GM18909 (cell line): ENCODE results near the gene CSNK1G1.
"Not testable (repeated sequence)": the region's sequence is repeated elsewhere in the genome, so short reads cannot be mapped to it uniquely, and the experiment has no call there.

Source experiments
- ATAC-seq: cut with Tn5 transposase; IDR thresholded peaks from one replicate; pipeline ENCODE4 v1.9.1; 2021; ENCODE audit warnings: mild to moderate bottlenecking; ENCODE audit not compliant: unreplicated experiment, poor library complexity

CSNK1G1 gene

GRCh38 chr15:64305261-64305660 is 50.7 kb downstream of the CSNK1G1 start:
- no peak for ATAC-seq

- ATAC-seq, result no peak
Observed at GRCh38 chr15:64289550-64289949, 66.4 kb downstream of the CSNK1G1 start.

GRCh38 chr15:64288999-64289398 is 67.0 kb downstream of the CSNK1G1 start:
- ATAC-seq, result no peak

GRCh38 chr15:64288577-64288976 is 67.4 kb downstream of the CSNK1G1 start:
- no peak for ATAC-seq

GRCh38 chr15:64287953-64288352 is 68.0 kb downstream of the CSNK1G1 start:
- ATAC-seq, result no peak

- no peak for ATAC-seq
Observed at GRCh38 chr15:64286473-64286872, 69.5 kb downstream of the CSNK1G1 start.

- no peak for ATAC-seq
Observed at GRCh38 chr15:64285871-64286270, 70.1 kb downstream of the CSNK1G1 start.

GRCh38 chr15:64285150-64285549 is 70.8 kb downstream of the CSNK1G1 start:
- no peak for ATAC-seq

GRCh38 chr15:64284042-64284441 is 71.9 kb downstream of the CSNK1G1 start:
- no peak for ATAC-seq

- no peak for ATAC-seq
Observed at GRCh38 chr15:64282701-64283100, 73.3 kb downstream of the CSNK1G1 start.

- ATAC-seq, result no peak
Observed at GRCh38 chr15:64279131-64279530, 76.8 kb downstream of the CSNK1G1 start.

GRCh38 chr15:64275934-64276333 is 80.0 kb downstream of the CSNK1G1 start:
- no peak for ATAC-seq

GRCh38 chr15:64274341-64274950 is 81.5 kb downstream of the CSNK1G1 start:
- no peak for ATAC-seq

GRCh38 chr15:64267331-64267973 is 88.5 kb downstream of the CSNK1G1 start:
- ATAC-seq, result no peak

- ATAC-seq, result not testable (repeated sequence)
Observed at GRCh38 chr15:64265188-64265587, 90.8 kb downstream of the CSNK1G1 start.

GRCh38 chr15:64264502-64264901 is 91.5 kb downstream of the CSNK1G1 start:
- no peak for ATAC-seq

GRCh38 chr15:64263567-64263966 is 92.4 kb downstream of the CSNK1G1 start:
- no peak for ATAC-seq

- no peak for ATAC-seq
Observed at GRCh38 chr15:64256051-64256450, 99.9 kb downstream of the CSNK1G1 start.

- no peak for ATAC-seq
Observed at GRCh38 chr15:64251658-64252057, 104.3 kb downstream of the CSNK1G1 start.

- no peak for ATAC-seq
Observed at GRCh38 chr15:64251121-64251520, 104.9 kb downstream of the CSNK1G1 start.

- no peak for ATAC-seq
Observed at GRCh38 chr15:64249883-64250575, 105.9 kb downstream of the CSNK1G1 start.

GRCh38 chr15:64249406-64249805 is 106.6 kb downstream of the CSNK1G1 start:
- no peak for ATAC-seq
